ENCODE results near the gene MVB12A. TPM values are rescaled to one million over a fixed set of nuclear protein-coding genes. Genes with fewer than 3 reads are reported as not detected.

MVB12A gene
- total and polyA plus RNA-seq, 10 of the 15 experiments (the other 5 are each of a cell fraction or from before 2014, with no cell fraction given) = 1.2 to 47.6 (median 26.3) TPM

DNA sequence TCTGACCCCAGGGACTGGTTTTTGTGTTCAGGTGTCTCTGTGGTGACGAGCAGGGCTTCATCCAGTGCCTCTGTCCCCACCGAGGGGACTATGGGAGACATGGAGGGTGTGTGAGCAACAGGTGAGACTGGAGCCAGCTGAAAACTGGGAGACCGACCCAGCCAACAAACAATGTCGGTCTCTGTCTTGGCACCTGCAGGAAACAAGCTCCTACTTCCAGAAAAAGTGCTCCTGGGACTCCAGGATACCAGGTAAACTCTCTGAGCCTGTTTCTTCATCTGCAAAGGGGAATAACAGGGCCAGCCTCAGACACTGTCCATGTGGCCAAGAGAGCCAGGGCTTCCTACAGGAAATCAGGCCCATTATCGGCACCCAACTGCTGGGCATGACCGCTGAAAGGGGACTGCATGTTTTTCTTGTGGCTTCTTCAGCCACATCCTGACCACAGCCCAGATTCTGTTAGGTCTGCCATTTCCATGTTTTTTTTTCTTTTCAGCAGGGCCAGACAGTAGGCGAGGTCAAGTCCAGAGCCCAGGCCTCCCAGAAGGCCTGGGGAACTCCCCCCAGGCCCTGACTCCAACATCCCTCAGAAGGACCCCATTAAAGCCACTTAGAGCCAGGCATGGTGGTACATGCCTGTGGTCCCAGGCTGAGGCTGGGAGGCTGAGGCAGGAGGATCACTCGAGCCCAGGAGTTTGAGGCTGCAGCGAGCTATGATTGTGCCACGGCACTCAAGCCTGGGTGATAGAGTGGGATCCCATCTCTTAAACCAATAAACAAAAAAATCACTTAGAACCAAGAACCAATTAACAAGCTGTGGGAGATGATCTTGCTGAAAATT lies 13.6 kb upstream of the MVB12A start (continued):
- TF ChIP-seq WRNIP1 (IDR thresholded peaks at IDR 0.05; ENCODE audit: borderline replicate concordance, low read depth, low read length) (no peak), ESRRA (IDR thresholded peaks at IDR 0.05; ENCODE audit: low read length) (no peak), SREBF1 (IDR thresholded peaks at IDR 0.05; ENCODE audit: low read length) (no peak), FOXM1 (IDR thresholded peaks at IDR 0.05; ENCODE audit: low read depth, low read length) (no peak), HCFC1 (IDR thresholded peaks at IDR 0.05; ENCODE audit: low read length) (no peak), FOXK2 (IDR thresholded peaks at IDR 0.05) (no peak), BHLHE40 (IDR thresholded peaks at IDR 0.05; ENCODE audit: borderline replicate concordance in 1 of 2, low read depth in 2 of 2, low read length in 1 of 2) (peak in 1 of 2 experiments; percentile 37; a peak in 1 of 4 replicates), SREBF2 (IDR thresholded peaks at IDR 0.05; ENCODE audit: low read length) (no peak), SMAD1 (IDR thresholded peaks at IDR 0.05; ENCODE audit: low read depth, partially characterized antibody) (no peak), CREB1 (IDR thresholded peaks at IDR 0.05; ENCODE audit: low read depth) (no peak)
- TF ChIP-seq, protein P1, sequence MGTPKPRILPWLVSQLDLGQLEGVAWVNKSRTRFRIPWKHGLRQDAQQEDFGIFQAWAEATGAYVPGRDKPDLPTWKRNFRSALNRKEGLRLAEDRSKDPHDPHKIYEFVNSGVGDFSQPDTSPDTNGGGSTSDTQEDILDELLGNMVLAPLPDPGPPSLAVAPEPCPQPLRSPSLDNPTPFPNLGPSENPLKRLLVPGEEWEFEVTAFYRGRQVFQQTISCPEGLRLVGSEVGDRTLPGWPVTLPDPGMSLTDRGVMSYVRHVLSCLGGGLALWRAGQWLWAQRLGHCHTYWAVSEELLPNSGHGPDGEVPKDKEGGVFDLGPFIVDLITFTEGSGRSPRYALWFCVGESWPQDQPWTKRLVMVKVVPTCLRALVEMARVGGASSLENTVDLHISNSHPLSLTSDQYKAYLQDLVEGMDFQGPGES (IDR thresholded peaks at IDR 0.05) = no peak
- TF ChIP-seq, protein P2, sequence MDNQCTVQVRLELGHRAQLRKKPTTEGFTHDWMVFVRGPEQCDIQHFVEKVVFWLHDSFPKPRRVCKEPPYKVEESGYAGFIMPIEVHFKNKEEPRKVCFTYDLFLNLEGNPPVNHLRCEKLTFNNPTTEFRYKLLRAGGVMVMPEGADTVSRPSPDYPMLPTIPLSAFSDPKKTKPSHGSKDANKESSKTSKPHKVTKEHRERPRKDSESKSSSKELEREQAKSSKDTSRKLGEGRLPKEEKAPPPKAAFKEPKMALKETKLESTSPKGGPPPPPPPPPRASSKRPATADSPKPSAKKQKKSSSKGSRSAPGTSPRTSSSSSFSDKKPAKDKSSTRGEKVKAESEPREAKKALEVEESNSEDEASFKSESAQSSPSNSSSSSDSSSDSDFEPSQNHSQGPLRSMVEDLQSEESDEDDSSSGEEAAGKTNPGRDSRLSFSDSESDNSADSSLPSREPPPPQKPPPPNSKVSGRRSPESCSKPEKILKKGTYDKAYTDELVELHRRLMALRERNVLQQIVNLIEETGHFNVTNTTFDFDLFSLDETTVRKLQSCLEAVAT (IDR thresholded peaks at IDR 0.05) = peak; percentile 56; the same call in 1 of the 2 replicates
- TF ChIP-seq, protein P3, sequence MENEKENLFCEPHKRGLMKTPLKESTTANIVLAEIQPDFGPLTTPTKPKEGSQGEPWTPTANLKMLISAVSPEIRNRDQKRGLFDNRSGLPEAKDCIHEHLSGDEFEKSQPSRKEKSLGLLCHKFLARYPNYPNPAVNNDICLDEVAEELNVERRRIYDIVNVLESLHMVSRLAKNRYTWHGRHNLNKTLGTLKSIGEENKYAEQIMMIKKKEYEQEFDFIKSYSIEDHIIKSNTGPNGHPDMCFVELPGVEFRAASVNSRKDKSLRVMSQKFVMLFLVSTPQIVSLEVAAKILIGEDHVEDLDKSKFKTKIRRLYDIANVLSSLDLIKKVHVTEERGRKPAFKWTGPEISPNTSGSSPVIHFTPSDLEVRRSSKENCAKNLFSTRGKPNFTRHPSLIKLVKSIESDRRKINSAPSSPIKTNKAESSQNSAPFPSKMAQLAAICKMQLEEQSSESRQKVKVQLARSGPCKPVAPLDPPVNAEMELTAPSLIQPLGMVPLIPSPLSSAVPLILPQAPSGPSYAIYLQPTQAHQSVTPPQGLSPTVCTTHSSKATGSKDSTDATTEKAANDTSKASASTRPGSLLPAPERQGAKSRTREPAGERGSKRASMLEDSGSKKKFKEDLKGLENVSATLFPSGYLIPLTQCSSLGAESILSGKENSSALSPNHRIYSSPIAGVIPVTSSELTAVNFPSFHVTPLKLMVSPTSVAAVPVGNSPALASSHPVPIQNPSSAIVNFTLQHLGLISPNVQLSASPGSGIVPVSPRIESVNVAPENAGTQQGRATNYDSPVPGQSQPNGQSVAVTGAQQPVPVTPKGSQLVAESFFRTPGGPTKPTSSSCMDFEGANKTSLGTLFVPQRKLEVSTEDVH (IDR thresholded peaks at IDR 0.05; ENCODE audit: low read depth, partially characterized antibody) = no peak
